Measurements from ENCODE around the gene PRPF40B.
A peak's percentile ranks its signal among the peaks of the same experiment; 100 is the strongest.

The PRPF40B gene

DNA sequence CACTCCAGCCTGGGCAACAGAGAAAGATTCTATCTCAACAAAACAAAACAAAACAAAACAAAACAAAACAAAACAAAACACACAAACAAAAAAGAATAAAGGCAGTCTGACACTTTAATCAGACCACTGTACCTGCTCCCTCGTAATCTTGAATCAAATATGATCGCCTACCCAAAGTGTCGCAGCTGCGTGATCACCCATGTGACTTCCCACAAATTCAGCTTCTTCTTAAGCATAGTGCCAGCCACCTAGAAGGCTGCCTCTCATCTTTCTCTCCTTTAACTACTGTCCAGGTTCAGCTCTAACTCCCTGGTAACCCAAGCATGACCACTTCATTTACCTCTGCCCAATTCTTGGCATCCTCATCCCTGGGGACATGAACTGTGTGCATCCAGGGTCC lies 46.4 kb downstream of the PRPF40B start:
- TF ChIP-seq, protein P1, sequence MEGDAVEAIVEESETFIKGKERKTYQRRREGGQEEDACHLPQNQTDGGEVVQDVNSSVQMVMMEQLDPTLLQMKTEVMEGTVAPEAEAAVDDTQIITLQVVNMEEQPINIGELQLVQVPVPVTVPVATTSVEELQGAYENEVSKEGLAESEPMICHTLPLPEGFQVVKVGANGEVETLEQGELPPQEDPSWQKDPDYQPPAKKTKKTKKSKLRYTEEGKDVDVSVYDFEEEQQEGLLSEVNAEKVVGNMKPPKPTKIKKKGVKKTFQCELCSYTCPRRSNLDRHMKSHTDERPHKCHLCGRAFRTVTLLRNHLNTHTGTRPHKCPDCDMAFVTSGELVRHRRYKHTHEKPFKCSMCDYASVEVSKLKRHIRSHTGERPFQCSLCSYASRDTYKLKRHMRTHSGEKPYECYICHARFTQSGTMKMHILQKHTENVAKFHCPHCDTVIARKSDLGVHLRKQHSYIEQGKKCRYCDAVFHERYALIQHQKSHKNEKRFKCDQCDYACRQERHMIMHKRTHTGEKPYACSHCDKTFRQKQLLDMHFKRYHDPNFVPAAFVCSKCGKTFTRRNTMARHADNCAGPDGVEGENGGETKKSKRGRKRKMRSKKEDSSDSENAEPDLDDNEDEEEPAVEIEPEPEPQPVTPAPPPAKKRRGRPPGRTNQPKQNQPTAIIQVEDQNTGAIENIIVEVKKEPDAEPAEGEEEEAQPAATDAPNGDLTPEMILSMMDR (conservative IDR thresholded peaks at IDR 0.05; ENCODE audit: control insufficient read depth, insufficient read depth, low read depth, low read length), result no peak
- DNase-seq (ENCODE audit: low read depth), result no peak
- no peak overlapping the region for H3K4me3 ChIP-seq (ENCODE audit: control insufficient read depth, low read depth, low read length)

DNA sequence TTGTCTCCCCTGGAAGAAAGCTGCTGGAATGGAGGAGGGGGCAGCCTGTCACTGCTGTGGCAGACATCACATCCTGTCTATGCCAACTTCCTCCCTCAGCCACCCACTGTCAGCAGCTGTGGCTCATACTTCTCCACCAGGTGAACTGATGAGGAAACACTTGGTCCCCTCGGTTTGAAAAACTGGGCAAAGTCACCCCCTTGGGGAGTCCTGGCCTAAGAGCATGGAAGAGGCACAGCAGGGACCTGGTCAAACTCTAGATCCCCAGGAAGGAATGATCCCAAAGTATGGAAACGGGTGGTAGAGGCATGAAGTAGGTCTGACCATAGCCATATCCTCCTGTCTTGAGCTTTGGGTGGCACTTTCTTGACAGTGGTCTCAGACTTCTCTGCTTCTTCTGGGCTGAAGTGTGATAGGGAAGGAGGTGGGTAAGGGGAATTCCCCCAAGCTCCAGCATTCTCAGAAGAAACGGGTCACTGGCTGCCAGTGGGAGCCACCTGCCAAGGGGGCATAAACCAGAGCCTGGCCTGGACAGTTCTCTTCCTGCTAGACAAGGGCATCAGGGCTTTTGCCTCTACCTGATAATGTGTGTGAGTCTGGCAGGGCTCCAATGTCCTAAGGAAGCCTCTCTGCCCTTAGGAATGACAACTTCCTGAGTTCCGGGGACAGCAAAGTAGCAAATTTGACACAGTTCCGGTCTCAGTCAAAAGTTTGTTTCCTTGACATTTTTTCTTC lies 47.8 kb downstream of the PRPF40B start:
- TF ChIP-seq, protein P1 (conservative IDR thresholded peaks at IDR 0.05; ENCODE audit: control insufficient read depth, insufficient read depth, low read depth, low read length), result no peak
- H3K4me3 ChIP-seq (ENCODE audit: control insufficient read depth, low read depth, low read length), result no peak overlapping the region
- no peak for DNase-seq (ENCODE audit: low read depth)

DNA sequence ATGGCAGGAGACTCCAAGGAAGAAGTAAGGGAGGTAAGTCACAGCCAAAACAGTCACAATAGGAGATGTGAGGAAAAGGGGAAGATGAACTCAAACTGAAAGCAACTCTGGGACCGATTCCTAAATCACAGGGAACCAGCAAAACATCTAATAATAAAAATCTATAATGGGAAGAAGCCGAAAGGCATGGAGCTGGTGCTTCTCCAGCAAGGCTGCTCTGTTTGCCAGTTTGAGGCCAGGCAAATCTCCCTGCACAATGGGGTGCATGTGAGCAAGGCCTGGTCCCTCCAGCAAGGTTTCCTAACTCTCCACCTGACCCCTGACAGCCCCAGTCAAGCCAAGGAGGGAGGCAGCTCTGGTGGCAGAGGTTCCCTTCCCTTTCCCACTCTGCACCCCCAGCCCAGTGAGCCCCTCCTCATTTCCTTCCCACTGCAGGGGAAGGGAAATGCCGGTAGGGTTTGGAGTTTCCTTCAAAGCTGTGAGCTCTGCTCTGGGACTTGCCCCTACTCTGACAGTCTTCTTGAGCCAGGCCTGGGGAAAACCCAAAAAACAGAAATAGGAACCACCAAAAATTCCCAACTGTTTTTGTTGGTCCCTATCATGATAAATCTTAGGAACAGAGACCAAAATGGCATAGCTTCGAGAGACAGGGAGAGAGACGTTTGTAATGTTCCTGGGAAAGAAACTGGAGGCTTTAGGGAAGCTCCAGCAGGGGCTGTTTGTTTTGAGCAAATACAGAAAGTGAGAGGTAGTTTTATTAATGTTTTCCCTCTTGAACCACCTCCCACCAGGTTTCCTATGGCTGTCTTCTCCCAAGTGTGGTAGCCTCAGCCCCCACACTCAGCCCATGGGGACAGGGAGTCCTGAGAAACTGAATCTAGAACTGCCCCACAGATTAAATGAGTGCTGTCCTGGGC lies 49.2 kb downstream of the PRPF40B start:
- H3K4me3 ChIP-seq (ENCODE audit: control insufficient read depth, low read depth, low read length), result no peak overlapping the region
- no peak for DNase-seq (ENCODE audit: low read depth)
- TF ChIP-seq, protein P1 (conservative IDR thresholded peaks at IDR 0.05; ENCODE audit: control insufficient read depth, insufficient read depth, low read depth, low read length), result no peak

- peak overlapping the region; percentile 4 for H3K4me3 ChIP-seq (ENCODE audit: control insufficient read depth, low read depth, low read length)
- peak; percentile 94 for DNase-seq (ENCODE audit: low read depth)
- TF ChIP-seq, protein P1 (conservative IDR thresholded peaks at IDR 0.05; ENCODE audit: control insufficient read depth, insufficient read depth, low read depth, low read length), result peak; percentile 31
These were observed 50.3 kb downstream of the PRPF40B start for GRCh38 chr12:49673446-49674317.

- TF ChIP-seq, protein P1 (conservative IDR thresholded peaks at IDR 0.05; ENCODE audit: control insufficient read depth, insufficient read depth, low read depth, low read length), result no peak
- DNase-seq (ENCODE audit: low read depth), result peak; percentile 61
- H3K4me3 ChIP-seq (ENCODE audit: control insufficient read depth, low read depth, low read length), result no peak overlapping the region
These were observed 51.1 kb downstream of the PRPF40B start for GRCh38 chr12:49674318-49674981.

DNA sequence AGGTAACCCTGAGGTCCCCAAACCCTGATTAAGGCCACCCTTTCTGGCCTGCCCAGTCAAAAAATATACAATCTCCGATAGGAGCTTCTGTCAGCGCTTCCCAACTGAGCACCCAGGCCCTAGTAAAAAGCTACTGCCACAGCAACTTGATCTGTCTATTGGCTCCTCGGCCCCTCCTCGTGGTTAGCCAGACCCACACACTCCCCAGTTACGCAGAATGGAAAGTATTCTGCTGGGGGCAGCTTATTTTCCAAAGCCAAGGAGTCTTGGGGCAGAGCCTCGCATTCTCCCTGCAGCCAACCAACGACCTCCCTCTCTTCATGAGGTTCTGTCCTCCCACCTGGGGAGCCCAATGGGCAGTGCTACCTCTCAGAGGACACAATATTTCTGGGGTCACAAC lies 51.8 kb downstream of the PRPF40B start:
- no peak for DNase-seq (ENCODE audit: low read depth)
- H3K4me3 ChIP-seq (ENCODE audit: control insufficient read depth, low read depth, low read length), result no peak overlapping the region
- TF ChIP-seq, protein P1 (conservative IDR thresholded peaks at IDR 0.05; ENCODE audit: control insufficient read depth, insufficient read depth, low read depth, low read length), result no peak
